Dendritic cell treated with granulocyte-macrophage colony-stimulating factor and Interleukin-4, amounts not matched to agents 40 ng/mL and 50 ng/mL, for 4 days (primary cell): ENCODE measurements around the gene SLC22A16.
"Not testable (repeated sequence)": the region's sequence is repeated elsewhere in the genome, so short reads cannot be mapped to it uniquely, and the experiment has no call there.

Source experiments
- H3K27ac Mint-ChIP-seq: one replicate; pipeline ENCODE4 v1.8.0; 2022; ENCODE audit warnings: mild to moderate bottlenecking, mixed read lengths
- H3K27me3 Mint-ChIP-seq: one replicate; pipeline ENCODE4 v1.8.0; 2022; ENCODE audit warnings: mild to moderate bottlenecking, mixed read lengths
- H3K36me3 Mint-ChIP-seq: one replicate; pipeline ENCODE4 v1.8.0; 2022; ENCODE audit warnings: low read depth, mixed read lengths
- H3K4me1 Mint-ChIP-seq: one replicate; pipeline ENCODE4 v1.8.0; 2022; ENCODE audit warnings: low read depth, mixed read lengths
- H3K4me3 Mint-ChIP-seq: one replicate; pipeline ENCODE4 v1.8.0; 2022; ENCODE audit warnings: mild to moderate bottlenecking, moderate library complexity, mixed read lengths
- H3K9me3 Mint-ChIP-seq: one replicate; pipeline ENCODE4 v1.8.0; 2022; ENCODE audit warnings: mixed read lengths
- intact Hi-C: fragments of 100-400 bp; cut with micrococcal nuclease; formaldehyde crosslinking; loops from one replicate; pipeline ENCODE4 v1.15.0; 2022

The SLC22A16 gene

DNA sequence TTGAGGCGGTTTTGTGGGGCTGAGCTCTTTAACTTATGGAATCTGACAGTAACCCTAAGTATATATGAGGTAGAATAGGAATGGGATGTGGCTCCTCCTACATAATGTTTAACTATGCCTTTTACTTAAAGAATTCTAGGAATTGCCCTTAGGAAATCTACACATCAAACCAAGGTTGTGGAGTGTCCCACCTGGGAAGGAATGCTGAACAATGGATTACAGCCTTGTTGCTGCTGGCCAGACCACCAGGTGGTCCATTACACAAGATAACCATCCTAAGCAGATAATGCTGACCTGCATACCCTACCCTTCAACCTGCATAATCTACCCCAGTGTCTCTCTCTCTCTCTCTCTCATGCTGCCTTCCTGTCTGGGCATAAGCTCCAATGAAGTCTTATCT, 35.0 kb upstream of the SLC22A16 start:
- Mint-ChIP-seq H3K4me1 (peaks cover 34% of the 10 kb centered on the region), H3K27ac (peak overlapping the region; percentile 40), H3K27me3 (no peaks in the 10 kb centered on the region), H3K36me3 (no peaks in the 10 kb centered on the region), H3K9me3 (peaks cover 22% of the 10 kb centered on the region), H3K4me3 (no peak overlapping the region)
- intact Hi-C loops, result no loop called here

DNA sequence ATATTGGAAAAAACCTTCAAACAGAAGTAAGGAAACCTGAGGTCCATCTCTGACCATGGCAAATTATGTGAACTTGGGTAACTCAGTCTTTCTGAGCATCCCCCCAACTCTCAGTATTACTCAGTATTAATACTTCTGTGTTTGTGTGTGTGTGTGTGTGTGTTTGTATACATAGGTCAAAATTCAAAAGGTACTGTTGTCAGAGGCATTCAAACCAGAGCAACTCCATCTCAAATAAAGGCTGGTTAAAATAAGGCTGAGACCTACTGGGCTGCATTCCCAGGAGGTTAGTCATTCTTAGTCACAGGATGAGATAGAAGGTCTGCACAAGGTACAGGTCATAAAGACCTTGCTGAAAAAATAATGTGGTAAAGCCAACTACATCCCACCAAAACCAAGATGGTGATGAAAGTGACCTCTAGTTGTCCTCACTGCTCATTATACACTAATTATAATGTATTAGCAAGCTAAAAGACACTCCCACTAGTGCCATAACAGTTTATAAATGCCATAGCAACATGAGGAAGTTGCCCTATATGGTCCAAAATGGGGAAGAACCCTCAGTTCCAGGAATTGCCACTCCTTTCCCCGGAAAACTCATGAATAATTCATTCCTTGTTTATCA, 33.3 kb upstream of the SLC22A16 start:
- H3K27ac Mint-ChIP-seq, result peak overlapping the region; percentile 37
- H3K9me3 Mint-ChIP-seq, result peaks cover 22% of the 10 kb centered on the region
- no peak overlapping the region for H3K4me3 Mint-ChIP-seq
- H3K4me1 Mint-ChIP-seq, result peaks cover 37% of the 10 kb centered on the region
- no peaks in the 10 kb centered on the region for H3K36me3 Mint-ChIP-seq
- intact Hi-C loops, result no loop called here
- H3K27me3 Mint-ChIP-seq, result no peaks in the 10 kb centered on the region

DNA sequence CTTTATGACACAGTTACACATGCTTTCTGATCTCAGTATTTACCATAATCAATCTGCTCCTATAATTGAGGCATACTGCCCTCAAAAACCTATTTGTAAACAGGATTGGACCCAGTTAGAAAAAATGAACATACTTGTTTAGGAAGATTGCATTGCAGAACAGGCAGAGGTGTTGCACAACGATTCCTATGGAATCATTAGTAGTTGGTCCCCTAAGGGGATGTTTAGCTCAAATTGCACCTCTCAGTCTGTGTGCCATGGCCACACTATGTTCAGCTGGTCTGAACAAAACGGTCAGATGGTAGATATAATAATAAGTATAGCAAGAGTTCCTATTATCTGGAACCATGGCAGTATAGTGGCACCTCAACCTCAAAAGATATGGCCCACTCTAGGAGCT, 28.5 kb upstream of the SLC22A16 start:
- H3K4me1 Mint-ChIP-seq, result peaks cover 25% of the 10 kb centered on the region
- intact Hi-C loops, H3K27me3 Mint-ChIP-seq, H3K27ac Mint-ChIP-seq, H3K4me3 Mint-ChIP-seq, H3K36me3 Mint-ChIP-seq: not testable (repeated sequence)
- H3K9me3 Mint-ChIP-seq, result peaks cover 18% of the 10 kb centered on the region

DNA sequence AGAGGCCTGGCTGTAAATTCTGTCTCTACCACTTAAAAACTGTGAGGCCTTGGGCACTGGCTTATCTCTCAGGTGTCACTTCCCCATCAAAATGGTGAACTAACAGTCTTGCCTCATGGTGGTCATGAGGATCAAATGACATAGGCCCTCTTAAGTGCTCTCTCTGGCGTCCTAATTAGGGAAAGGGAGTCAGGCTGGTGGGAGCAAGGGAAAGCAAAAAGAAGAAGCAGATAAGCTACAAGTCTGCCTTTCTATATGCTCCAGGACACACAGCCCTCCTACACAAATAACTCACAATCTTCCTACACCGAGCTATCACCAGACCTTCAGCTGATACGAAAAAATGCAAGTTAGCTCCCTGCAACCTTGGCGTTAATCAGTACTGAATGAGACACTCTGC, 19.5 kb upstream of the SLC22A16 start:
- no peak overlapping the region for H3K4me3 Mint-ChIP-seq
- peaks cover 29% of the 10 kb centered on the region for H3K4me1 Mint-ChIP-seq
- peaks cover 8% of the 10 kb centered on the region for H3K9me3 Mint-ChIP-seq
- H3K27me3 Mint-ChIP-seq, result no peaks in the 10 kb centered on the region
- H3K27ac Mint-ChIP-seq, result no peak overlapping the region
- H3K36me3 Mint-ChIP-seq, result no peaks in the 10 kb centered on the region
- intact Hi-C loops, result no loop called here

DNA sequence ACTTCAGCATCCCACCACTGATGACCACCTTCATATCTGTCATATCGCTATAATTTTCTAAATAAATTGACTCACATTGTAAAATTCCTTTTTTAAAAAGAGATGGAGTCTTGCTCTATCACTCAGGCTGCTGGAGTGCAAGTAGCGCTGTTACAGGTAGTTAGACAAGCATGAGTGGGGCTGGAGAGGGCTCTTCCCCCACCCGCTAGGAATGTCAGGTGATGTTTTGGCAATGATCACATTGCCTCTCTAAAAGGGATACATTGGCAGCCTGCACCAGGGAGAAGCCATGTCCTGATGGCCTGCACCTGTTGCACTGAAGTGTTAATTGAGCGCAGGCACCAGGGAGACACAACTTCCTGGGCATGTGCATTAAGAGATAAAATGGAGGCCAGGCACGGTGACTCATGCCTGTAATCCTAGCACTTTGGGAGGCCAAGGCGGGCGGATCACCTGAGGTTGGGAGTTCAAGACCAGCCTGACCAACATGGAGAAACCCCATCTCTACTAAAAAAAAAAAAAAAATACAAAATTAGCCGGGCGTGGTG, 16.9 kb upstream of the SLC22A16 start:
- Mint-ChIP-seq H3K9me3 (no peaks in the 10 kb centered on the region), H3K27me3 (no peaks in the 10 kb centered on the region), H3K4me1 (peaks cover 34% of the 10 kb centered on the region), H3K36me3 (no peaks in the 10 kb centered on the region), H3K27ac (peak overlapping the region; percentile 68), H3K4me3 (no peak overlapping the region)
- intact Hi-C loops, result no loop called here

DNA sequence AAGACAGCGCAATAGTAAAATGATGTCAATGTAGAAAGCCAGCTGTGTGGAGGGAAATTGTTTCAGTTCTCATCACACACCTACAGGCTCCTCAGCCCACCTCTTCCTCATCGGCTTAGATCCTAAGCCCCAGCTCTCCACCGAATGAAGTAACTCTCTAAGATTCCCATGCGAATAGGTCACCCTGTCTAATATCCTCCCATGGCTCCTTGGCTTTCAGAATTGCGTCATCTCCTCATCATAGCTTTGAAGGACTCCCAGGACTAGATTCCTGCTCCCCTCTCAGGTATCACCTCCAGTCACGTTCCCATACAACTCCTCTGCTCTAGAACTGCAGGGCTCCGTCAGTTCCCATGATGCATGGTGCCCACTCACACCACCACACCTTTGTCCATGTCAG, 16.2 kb upstream of the SLC22A16 start:
- H3K27me3 Mint-ChIP-seq, result no peaks in the 10 kb centered on the region
- no peak overlapping the region for H3K4me3 Mint-ChIP-seq
- H3K36me3 Mint-ChIP-seq, result no peaks in the 10 kb centered on the region
- peak overlapping the region; percentile 68 for H3K27ac Mint-ChIP-seq
- H3K9me3 Mint-ChIP-seq, result no peaks in the 10 kb centered on the region
- peaks cover 34% of the 10 kb centered on the region for H3K4me1 Mint-ChIP-seq
- intact Hi-C loops, result no loop called here

DNA sequence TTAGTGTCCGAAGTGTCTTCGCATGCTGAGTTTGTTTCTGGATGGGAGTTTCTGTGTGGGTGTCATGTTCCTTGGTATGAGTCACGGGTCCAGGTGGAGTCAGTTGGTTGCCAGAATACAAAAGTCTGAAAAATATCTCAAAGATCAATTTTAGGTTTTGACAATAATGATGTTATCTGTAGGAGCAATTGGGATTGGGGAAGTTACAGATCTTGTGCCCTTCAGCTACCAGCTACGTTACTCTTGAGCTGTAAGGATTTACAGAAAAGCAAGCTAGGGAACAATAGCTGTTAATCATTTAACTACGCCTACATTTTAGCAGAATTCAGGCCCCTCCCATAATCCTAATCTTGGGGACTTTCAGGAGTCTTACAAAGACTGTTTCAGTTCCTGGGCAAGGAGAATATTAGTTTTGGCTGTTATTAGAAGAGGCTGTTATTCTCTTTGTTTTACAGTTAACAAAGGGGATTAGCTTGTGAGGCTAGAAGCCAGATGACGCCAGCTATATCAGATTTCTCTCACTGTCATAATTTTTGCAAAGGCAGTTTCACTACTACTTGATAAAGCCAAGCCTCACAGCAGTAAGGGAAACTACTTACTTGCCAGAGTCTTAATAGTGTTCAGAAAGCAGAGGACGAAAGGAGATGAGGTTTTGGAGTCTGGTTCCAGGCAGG, 15.4 kb upstream of the SLC22A16 start:
- Mint-ChIP-seq H3K27me3 (no peaks in the 10 kb centered on the region), H3K9me3 (no peaks in the 10 kb centered on the region), H3K4me1 (peaks cover 37% of the 10 kb centered on the region), H3K27ac (peak overlapping the region; percentile 68), H3K4me3 (peak overlapping the region; percentile 18), H3K36me3 (no peaks in the 10 kb centered on the region)
- intact Hi-C loops, result no loop called here

DNA sequence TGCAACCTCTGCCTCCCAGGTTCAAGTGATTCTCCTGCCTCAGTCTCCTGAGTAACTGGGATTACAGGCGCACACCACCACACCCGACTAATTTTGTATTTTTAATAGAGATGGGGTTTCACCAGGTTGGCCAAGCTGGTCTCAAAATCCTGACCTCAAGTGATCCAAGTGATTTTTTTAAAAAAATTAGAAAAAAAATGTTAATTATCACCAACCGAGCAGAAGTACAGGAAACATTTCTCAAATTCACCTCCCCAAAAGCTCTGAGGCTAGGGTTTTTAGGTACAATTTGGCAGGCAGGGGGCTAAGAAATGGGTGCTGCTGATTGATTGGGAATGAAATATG, 14.9 kb upstream of the SLC22A16 start:
- Mint-ChIP-seq H3K27me3 (no peaks in the 10 kb centered on the region), H3K36me3 (no peaks in the 10 kb centered on the region)

DNA sequence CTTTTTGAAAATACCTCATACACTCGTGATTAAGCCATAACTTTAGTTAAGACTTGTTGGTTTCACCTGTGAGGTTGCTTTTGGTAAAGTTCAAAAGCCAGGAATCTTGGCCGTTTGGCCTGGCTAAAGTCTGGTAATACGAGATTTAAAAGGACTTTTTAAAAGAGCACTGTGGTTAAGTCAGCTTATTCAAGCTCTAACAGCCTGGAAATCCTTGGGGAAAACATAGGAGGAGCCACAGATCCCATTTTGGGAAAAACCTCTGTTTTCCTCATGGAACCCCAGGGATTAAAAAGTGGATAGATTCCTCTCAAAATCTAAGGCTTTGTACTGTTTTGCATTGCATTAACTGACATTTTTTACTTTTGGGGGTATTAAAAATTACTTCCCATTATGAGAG, 13.7 kb upstream of the SLC22A16 start:
- no peak overlapping the region for H3K27ac Mint-ChIP-seq
- H3K27me3 Mint-ChIP-seq, result no peaks in the 10 kb centered on the region
- H3K4me1 Mint-ChIP-seq, result peaks cover 36% of the 10 kb centered on the region
- no peaks in the 10 kb centered on the region for H3K36me3 Mint-ChIP-seq
- H3K4me3 Mint-ChIP-seq, result no peak overlapping the region
- intact Hi-C loops, result no loop called here
- H3K9me3 Mint-ChIP-seq, result no peaks in the 10 kb centered on the region

More for the DNA sequence above, 14.9 kb upstream of the SLC22A16 start:
- H3K9me3 Mint-ChIP-seq, result no peaks in the 10 kb centered on the region
- H3K27ac Mint-ChIP-seq, result peak overlapping the region; percentile 68
- intact Hi-C loops, result no loop called here
- H3K4me3 Mint-ChIP-seq, result no peak overlapping the region
- peaks cover 38% of the 10 kb centered on the region for H3K4me1 Mint-ChIP-seq

DNA sequence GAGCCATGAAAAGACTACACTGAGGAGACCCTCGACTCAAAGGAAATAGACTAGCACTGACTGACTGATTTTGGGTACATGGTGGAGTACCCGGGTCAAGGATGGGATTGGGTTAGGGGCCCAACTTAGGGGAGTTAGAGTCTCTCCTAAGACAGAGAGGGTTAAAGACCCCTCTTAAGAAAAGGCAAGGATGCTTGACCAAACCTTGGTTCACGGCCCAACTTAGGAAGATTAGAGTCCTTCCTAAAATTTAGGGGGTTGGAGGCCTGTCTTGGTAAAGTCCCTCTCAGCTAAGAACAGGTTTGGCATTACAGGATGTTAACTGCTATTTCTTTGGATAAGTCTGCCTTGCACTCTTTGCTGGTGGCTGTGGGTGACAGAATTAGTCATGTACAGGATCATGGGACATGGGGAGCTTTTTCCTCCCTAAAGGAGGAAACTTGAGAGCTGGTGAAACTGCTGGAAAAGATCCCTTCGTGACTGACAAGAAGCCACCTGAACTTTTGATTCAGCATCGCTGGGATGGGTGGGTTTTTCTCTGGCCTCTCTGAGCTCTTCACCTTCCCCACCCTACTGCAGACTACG, 12.3 kb upstream of the SLC22A16 start:
- H3K9me3 Mint-ChIP-seq, result no peaks in the 10 kb centered on the region
- H3K4me3 Mint-ChIP-seq, result no peak overlapping the region
- H3K4me1 Mint-ChIP-seq, result peaks cover 47% of the 10 kb centered on the region
- no peaks in the 10 kb centered on the region for H3K27me3 Mint-ChIP-seq
- H3K36me3 Mint-ChIP-seq, result no peaks in the 10 kb centered on the region
- intact Hi-C loops, result no loop called here
- H3K27ac Mint-ChIP-seq, result no peak overlapping the region

DNA sequence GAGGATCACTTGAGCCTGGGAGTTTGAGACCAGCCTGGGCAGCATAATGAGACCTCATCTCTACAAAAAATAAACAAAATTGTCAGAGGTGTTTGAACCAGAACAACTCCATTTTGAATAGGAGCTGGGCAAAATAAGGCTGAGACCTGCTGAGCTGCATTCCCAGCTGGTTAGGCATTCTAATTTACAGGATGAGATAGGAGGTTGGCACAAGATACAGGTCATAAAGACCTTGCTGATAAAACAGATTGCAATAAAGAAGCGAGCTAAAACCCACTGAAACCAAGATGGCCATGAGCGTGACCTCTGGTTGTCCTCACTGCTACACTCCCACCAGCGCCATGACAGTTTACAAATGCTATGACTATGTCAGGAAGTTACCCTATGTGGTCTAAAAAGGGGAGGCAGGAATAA, 11.6 kb upstream of the SLC22A16 start:
- H3K36me3 Mint-ChIP-seq, H3K27me3 Mint-ChIP-seq, H3K27ac Mint-ChIP-seq, intact Hi-C loops, H3K4me3 Mint-ChIP-seq, H3K9me3 Mint-ChIP-seq: not testable (repeated sequence)
- H3K4me1 Mint-ChIP-seq, result peaks cover 46% of the 10 kb centered on the region

DNA sequence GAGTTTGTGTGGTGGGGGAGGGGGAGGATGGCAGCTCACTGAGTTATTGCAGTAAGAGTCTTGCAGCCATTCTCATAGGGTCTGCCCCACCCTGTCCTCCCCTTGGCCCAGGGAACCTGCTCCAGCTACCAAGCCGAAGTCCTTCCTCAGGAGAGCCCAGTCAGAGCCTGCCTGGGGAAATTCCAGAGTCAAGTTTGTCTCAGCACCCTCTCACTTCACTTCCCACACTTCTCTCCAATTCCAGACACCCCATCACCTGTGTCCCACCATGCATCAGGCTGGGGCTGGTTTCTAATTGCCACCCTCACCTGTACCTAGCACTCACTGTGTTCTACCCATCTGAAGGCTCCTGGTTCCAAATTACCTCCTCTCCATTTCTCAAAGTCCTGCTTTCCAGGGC, 10.3 kb upstream of the SLC22A16 start:
- peaks cover 34% of the 10 kb centered on the region for H3K4me1 Mint-ChIP-seq

DNA sequence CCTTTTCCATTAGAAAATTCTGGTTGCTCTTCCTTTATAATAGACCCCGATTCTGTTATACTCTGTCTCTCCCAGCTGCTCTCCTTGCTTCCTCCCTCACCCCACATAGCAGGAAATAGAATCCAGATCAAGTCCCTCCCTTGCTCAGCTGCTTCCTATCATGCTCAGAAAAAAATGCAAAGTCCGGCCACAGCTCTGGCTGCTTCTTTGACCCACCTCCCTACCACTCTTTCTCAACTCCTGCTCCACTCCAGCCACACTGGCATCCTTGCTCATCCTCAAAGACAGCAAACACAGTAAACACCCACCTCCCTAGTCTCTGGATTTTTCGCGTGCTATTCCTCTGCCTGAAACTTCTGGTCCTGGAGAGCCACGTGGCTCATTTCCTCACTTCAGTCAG, 9.1 kb upstream of the SLC22A16 start:
- Mint-ChIP-seq H3K9me3 (peaks cover 7% of the 10 kb centered on the region), H3K4me1 (peaks cover 29% of the 10 kb centered on the region), H3K4me3 (no peak overlapping the region), H3K27ac (peak overlapping the region; percentile 10), H3K36me3 (no peaks in the 10 kb centered on the region), H3K27me3 (no peaks in the 10 kb centered on the region)
- intact Hi-C loops, result no loop called here

More for the DNA sequence above, 10.3 kb upstream of the SLC22A16 start:
- Mint-ChIP-seq H3K27me3 (no peaks in the 10 kb centered on the region), H3K4me3 (no peak overlapping the region), H3K36me3 (no peaks in the 10 kb centered on the region), H3K27ac (no peak overlapping the region), H3K9me3 (no peaks in the 10 kb centered on the region)
- intact Hi-C loops, result no loop called here

DNA sequence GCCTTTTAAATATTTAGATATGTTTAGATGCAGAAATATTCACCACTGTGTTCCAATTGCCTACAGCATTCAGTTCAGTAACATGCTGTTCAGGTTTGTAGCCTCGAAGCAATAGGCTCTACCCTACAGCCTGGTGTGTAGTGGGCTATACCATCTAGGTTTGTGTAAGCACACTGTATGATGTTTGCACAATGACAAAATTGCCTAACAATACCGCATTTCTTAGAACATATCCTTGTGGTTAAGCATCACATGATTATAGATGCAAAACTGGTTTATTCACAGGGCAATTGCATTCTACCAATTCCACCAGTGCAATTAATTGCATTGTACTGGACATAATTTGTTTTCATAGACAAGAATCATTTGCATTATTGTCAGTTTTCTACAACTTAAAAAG, 7.9 kb upstream of the SLC22A16 start:
- Mint-ChIP-seq H3K27ac (no peak overlapping the region), H3K9me3 (peaks cover 7% of the 10 kb centered on the region), H3K36me3 (no peaks in the 10 kb centered on the region), H3K4me3 (no peak overlapping the region), H3K27me3 (no peaks in the 10 kb centered on the region), H3K4me1 (peaks cover 23% of the 10 kb centered on the region)
- intact Hi-C loops, result no loop called here
